Smooth muscle cell of the coronary artery (primary cell): ENCODE data around the gene ZFP2. TPM values are rescaled to one million over a fixed set of nuclear protein-coding genes. Genes with fewer than 3 reads are reported as not detected.

Source experiments
- total RNA-seq: library from RNA; depleted of rRNA; stranded (reverse); fragments of >200 nt; gene quantifications from 2 replicates; pipeline ENCODE4 v1.2.3, GENCODE V29; 2014; ENCODE audit warnings: low replicate concordance

Gene ZFP2
- total RNA-seq = 0.60 and 2.7 TPM in 2 replicates

GRCh38 chr5:178895615-178896571 lies at the start of gene ZFP2:
Gene ZFP2 (plus strand): TSS chr5:178895913. CDS start chr5:178931314, 35,401 bp downstream.

DNA sequence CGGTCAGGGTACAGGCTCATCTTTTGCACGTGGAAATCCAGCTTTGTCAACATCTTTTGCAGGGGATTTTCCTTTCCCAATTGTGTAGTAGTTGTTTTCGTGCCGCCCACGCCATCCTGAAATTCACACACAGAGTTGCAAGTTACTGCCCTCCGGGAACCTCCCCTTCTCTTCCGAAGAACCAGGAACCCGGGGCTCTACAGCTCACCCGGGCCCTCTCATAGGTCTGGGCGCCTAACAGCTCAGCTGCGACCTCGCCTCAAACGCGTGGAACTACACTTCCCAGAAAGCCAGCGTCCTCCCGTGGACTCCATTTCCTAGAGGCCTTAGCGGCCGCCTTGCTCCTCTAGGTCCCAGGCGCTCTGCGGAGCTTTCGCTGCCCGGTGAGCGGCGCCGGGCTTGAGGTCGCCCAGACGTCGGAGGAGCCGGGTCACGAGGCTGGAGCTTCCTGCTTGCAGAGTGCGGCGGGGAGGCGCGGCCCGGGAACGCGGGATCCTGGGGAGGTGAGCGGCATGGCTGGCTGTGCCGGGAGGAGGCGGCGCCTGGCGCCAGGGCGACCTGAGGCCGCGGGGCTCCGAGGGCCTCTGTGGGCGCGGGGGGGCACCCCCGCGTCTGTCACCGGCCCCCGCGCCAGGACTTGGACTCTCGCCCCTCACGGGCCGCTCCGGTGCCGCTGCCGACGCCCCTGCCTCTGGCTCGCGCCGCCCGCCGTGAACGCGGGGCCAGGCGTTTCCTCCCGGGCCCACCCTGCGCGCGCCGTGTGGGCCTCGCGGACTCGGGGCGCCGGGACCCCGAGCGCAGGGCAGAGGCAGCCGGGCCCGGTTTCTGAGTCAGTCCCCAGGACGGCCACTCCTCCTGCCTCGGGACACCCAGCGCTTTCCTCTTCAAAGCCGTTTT lies 35.8 kb upstream of the ZFP2 start, which contains the start of gene ZNF354B:
Gene ZNF354B, plus strand, starts transcription at position 329 of the 897 bp plus-strand sequence. CDS start 1,095 bp downstream, outside the sequence.

DNA sequence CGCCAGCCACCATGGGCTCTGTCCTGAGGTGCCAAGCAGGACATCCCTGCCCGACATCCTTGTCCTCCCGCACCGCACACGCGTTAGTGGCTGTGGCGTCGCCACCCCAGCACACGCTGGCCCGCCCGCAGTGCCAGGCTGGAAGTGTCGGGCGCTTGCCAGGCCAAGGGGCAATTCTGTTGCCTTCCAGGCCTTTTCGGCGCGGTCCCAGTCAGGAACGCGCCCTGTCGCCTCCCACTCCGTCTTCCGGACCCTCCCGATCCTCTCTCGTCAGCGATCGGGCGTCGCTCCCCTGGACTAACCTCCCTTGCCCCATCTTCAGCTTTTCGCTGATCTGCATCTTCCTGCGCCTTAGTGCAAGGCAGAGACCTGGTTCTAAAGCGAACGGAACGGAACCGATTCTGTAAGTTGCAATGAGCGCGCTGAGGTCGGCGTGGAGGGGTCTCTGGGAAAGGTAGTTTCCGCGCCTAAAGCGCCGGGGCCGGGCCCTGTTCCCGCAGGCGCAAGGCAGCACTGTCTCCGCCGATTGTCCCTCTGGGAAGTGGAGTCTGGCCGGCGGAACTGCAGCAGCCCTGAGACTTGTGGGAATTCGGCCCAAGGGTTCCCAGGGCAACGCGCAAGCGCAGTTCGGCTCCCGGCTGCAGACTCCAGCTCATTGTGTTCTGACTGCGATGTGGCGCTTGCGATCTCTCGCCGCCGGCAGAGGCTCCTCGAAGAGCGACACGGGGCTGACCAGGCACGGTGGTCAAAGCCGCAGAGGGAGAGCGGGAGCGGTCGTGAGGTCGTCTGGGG lies 45.1 kb downstream of the ZFP2 start, which contains the start of gene ZNF454:
Gene ZNF454, plus strand, starts transcription at position 630 of the 792 bp plus-strand sequence. CDS start 1,594 bp downstream, outside the sequence.

Other genes starting within 250 kb of the ZFP2 start
- 3.0 and 6.1 TPM in 2 replicates for gene ZNF354A, start 165.3 kb upstream of the ZFP2 start, total RNA-seq
- 3.3 and 6.7 TPM in 2 replicates for gene ZNF354B, start 36.0 kb upstream of the ZFP2 start, total RNA-seq
- gene ZNF454, start 45.3 kb downstream of the ZFP2 start, total RNA-seq = 1.4 and 2.8 TPM in 2 replicates
- not detected in 2 replicates for gene GRM6, start 99.4 kb downstream of the ZFP2 start, total RNA-seq
- 2.1 and 3.6 TPM in 2 replicates for gene ZNF879, start 127.9 kb downstream of the ZFP2 start, total RNA-seq
- 4.8 and 6.4 TPM in 2 replicates for gene ZNF354C, start 164.5 kb downstream of the ZFP2 start, total RNA-seq